ENCODE measurements around the gene MYO5B. TPM values are rescaled to one million over a fixed set of nuclear protein-coding genes. Genes with fewer than 3 reads are reported as not detected.

MYO5B gene
- total and polyA plus RNA-seq, 2 experiments from 2014 or later = 20.3 to 41.9 TPM

GRCh38 chr18:49847524-49847923 lies 347.4 kb downstream of the MYO5B start:
- Histone ChIP-seq H2AFZ (no peak overlapping the region), H4K20me1 (ENCODE audit: insufficient read depth, poor library complexity, severe bottlenecking) (no peaks in the 10 kb centered on the region), H3K27ac (no peak overlapping the region), H3K79me2 (no peaks in the 10 kb centered on the region), H3K4me2 (no peak overlapping the region), H3K9me2 (replicated peaks; ENCODE audit: insufficient read depth) (no peaks in the 10 kb centered on the region), H3K4me3 (no peak overlapping the region), H3K9me3 (ENCODE audit: low read depth) (no peaks in the 10 kb centered on the region), H3K36me3 (replicated peaks; ENCODE audit: insufficient read depth, low read depth) (no peaks in the 10 kb centered on the region), H3K27me3 (no peaks in the 10 kb centered on the region), H3K4me1 (ENCODE audit: insufficient read depth) (peaks cover 13% of the 10 kb centered on the region)
- WGBS (ENCODE audit: low lambda C conversion rate, missing lambda C conversion rate) = 97% methylated on average over 8 of the region's 8 CpGs
- DNase-seq (ENCODE audit: low spot score) = no peak
- TF ChIP-seq EZH2 (IDR thresholded peaks at IDR 0.05; ENCODE audit: borderline replicate concordance) = no peak
- TF ChIP-seq CTCF (IDR thresholded peaks at IDR 0.05; ENCODE audit: poor library complexity) = no peak
- no peak for TF ChIP-seq EZH2phosphoT487 (IDR thresholded peaks at IDR 0.05; ENCODE audit: low read depth, severe bottlenecking, unreplicated experiment)

- Histone ChIP-seq H3K4me1 (ENCODE audit: insufficient read depth) (peaks cover 13% of the 10 kb centered on the region), H3K4me2 (no peak overlapping the region), H3K9me2 (replicated peaks; ENCODE audit: insufficient read depth) (no peaks in the 10 kb centered on the region), H4K20me1 (ENCODE audit: insufficient read depth, poor library complexity, severe bottlenecking) (no peaks in the 10 kb centered on the region), H2AFZ (no peak overlapping the region), H3K4me3 (no peak overlapping the region), H3K9me3 (ENCODE audit: low read depth) (no peaks in the 10 kb centered on the region), H3K27me3 (no peaks in the 10 kb centered on the region), H3K79me2 (no peaks in the 10 kb centered on the region), H3K36me3 (replicated peaks; ENCODE audit: insufficient read depth, low read depth) (no peaks in the 10 kb centered on the region), H3K27ac (no peak overlapping the region)
- WGBS (ENCODE audit: low lambda C conversion rate, missing lambda C conversion rate) = 82% methylated on average over 9 of the region's 10 CpGs
- no peak for TF ChIP-seq EZH2 (IDR thresholded peaks at IDR 0.05; ENCODE audit: borderline replicate concordance)
- no peak for TF ChIP-seq CTCF (IDR thresholded peaks at IDR 0.05; ENCODE audit: poor library complexity)
- no peak for TF ChIP-seq EZH2phosphoT487 (IDR thresholded peaks at IDR 0.05; ENCODE audit: low read depth, severe bottlenecking, unreplicated experiment)
- DNase-seq (ENCODE audit: low spot score) = no peak
These were observed 348.1 kb downstream of the MYO5B start for GRCh38 chr18:49846718-49847470.

GRCh38 chr18:49846361-49846662 lies 348.6 kb downstream of the MYO5B start:
- Histone ChIP-seq H3K4me3 (no peak overlapping the region), H3K36me3 (replicated peaks; ENCODE audit: insufficient read depth, low read depth) (no peaks in the 10 kb centered on the region), H3K4me1 (ENCODE audit: insufficient read depth) (peaks cover 13% of the 10 kb centered on the region), H4K20me1 (ENCODE audit: insufficient read depth, poor library complexity, severe bottlenecking) (no peaks in the 10 kb centered on the region), H3K9me3 (ENCODE audit: low read depth) (no peaks in the 10 kb centered on the region), H3K79me2 (no peaks in the 10 kb centered on the region), H2AFZ (no peak overlapping the region), H3K27ac (no peak overlapping the region), H3K4me2 (no peak overlapping the region), H3K27me3 (no peaks in the 10 kb centered on the region), H3K9me2 (replicated peaks; ENCODE audit: insufficient read depth) (no peaks in the 10 kb centered on the region)
- peak; percentile 47 for DNase-seq (ENCODE audit: low spot score)
- no peak for TF ChIP-seq CTCF (IDR thresholded peaks at IDR 0.05; ENCODE audit: poor library complexity)
- no peak for TF ChIP-seq EZH2 (IDR thresholded peaks at IDR 0.05; ENCODE audit: borderline replicate concordance)
- no peak for TF ChIP-seq EZH2phosphoT487 (IDR thresholded peaks at IDR 0.05; ENCODE audit: low read depth, severe bottlenecking, unreplicated experiment)
- 33% methylated on average over 5 of the region's 5 CpGs for WGBS (ENCODE audit: low lambda C conversion rate, missing lambda C conversion rate)

Measured in hepatocyte (in vitro differentiated cells).